ENCODE measurements around the gene C14orf180.

Gene C14orf180

GRCh38 chr14:104582005-104582404 lies 2.4 kb downstream of the C14orf180 start:
- DNase-seq, result no peak

- DNase-seq, result no peak
Measured at GRCh38 chr14:104582662-104583061, 3.1 kb downstream of the C14orf180 start.

- no peak for DNase-seq
Measured at GRCh38 chr14:104583424-104584306, 4.1 kb downstream of the C14orf180 start.

- DNase-seq, result no peak
Measured at GRCh38 chr14:104584557-104584956, 5.0 kb downstream of the C14orf180 start.

- DNase-seq, result no peak
Measured at GRCh38 chr14:104585966-104586697, 6.6 kb downstream of the C14orf180 start.

- no peak for DNase-seq
Measured at GRCh38 chr14:104586832-104587620, 7.5 kb downstream of the C14orf180 start.

GRCh38 chr14:104587641-104588040 lies 8.1 kb downstream of the C14orf180 start:
- no peak for DNase-seq

- no peak for DNase-seq
Measured at GRCh38 chr14:104588066-104588857, 8.7 kb downstream of the C14orf180 start.

- DNase-seq, result no peak
Measured at GRCh38 chr14:104589338-104590195, 10.0 kb downstream of the C14orf180 start.

- DNase-seq, result no peak
Measured at GRCh38 chr14:104590240-104590965, 10.8 kb downstream of the C14orf180 start.

- DNase-seq, result no peak
Measured at GRCh38 chr14:104591031-104591430, 11.5 kb downstream of the C14orf180 start.

- no peak for DNase-seq
Measured at GRCh38 chr14:104591506-104592291, 12.1 kb downstream of the C14orf180 start.

- no peak for DNase-seq
Measured at GRCh38 chr14:104592292-104592672, 12.7 kb downstream of the C14orf180 start.

- DNase-seq, result no peak
Measured at GRCh38 chr14:104592785-104593184, 13.2 kb downstream of the C14orf180 start.

GRCh38 chr14:104593241-104593701 lies 13.7 kb downstream of the C14orf180 start:
- no peak for DNase-seq

- no peak for DNase-seq
Measured at GRCh38 chr14:104593710-104594136, 14.2 kb downstream of the C14orf180 start.

- DNase-seq, result no peak
Measured at GRCh38 chr14:104594310-104595046, 14.9 kb downstream of the C14orf180 start.

GRCh38 chr14:104595116-104595675 lies 15.6 kb downstream of the C14orf180 start:
- DNase-seq, result no peak
